ENCODE results near the gene TAS2R10. TPM values are rescaled to one million over a fixed set of nuclear protein-coding genes. Genes with fewer than 3 reads are reported as not detected.

Gene TAS2R10
- total RNA-seq, 1 donor from 2014 or later, result 0.69 TPM

- DNase-seq, result no peak
- Mint-ChIP-seq H3K27ac (ENCODE audit: unreplicated experiment) (no peak overlapping the region), H3K4me3 (ENCODE audit: unreplicated experiment) (no peak overlapping the region), H3K27me3 (ENCODE audit: unreplicated experiment) (no peaks in the 10 kb centered on the region), H3K9me3 (ENCODE audit: unreplicated experiment) (no peaks in the 10 kb centered on the region), H3K4me1 (ENCODE audit: low read depth, unreplicated experiment) (no peaks in the 10 kb centered on the region), H3K36me3 (ENCODE audit: unreplicated experiment) (no peaks in the 10 kb centered on the region)
- TF ChIP-seq CTCF (IDR thresholded peaks at IDR 0.05; ENCODE audit: partially characterized antibody, unreplicated experiment), result no peak
Observed at GRCh38 chr12:10811883-10812536, 14.1 kb downstream of the TAS2R10 start.

GRCh38 chr12:10810068-10810467, 16.1 kb downstream of the TAS2R10 start, which contains the start of gene TAS2R9:
Gene TAS2R9 (minus strand): TSS chr12:10810168. CDS start chr12:10810075, 93 bp downstream.
- TF ChIP-seq CTCF (IDR thresholded peaks at IDR 0.05; ENCODE audit: partially characterized antibody, unreplicated experiment), result no peak
- Mint-ChIP-seq H3K4me3 (ENCODE audit: unreplicated experiment) (no peak within 1 kb of the TSS), H3K27me3 (ENCODE audit: unreplicated experiment) (no peaks in the 10 kb centered on the region), H3K27ac (ENCODE audit: unreplicated experiment) (no peak within 1 kb of the TSS), H3K9me3 (ENCODE audit: unreplicated experiment) (no peaks in the 10 kb centered on the region), H3K4me1 (ENCODE audit: low read depth, unreplicated experiment) (no peaks in the 10 kb centered on the region), H3K36me3 (ENCODE audit: unreplicated experiment) (no peaks in the 10 kb centered on the region)
- DNase-seq, result no peak

GRCh38 chr12:10807186-10807585, 19.0 kb downstream of the TAS2R10 start, which contains the start of gene TAS2R8:
Gene TAS2R8 (minus strand): TSS chr12:10807286. CDS start chr12:10806980, 306 bp downstream.
- H3K4me1 Mint-ChIP-seq (ENCODE audit: low read depth, unreplicated experiment), result no peaks in the 10 kb centered on the region
- no peak for TF ChIP-seq CTCF (IDR thresholded peaks at IDR 0.05; ENCODE audit: partially characterized antibody, unreplicated experiment)
- no peaks in the 10 kb centered on the region for H3K36me3 Mint-ChIP-seq (ENCODE audit: unreplicated experiment)
- H3K4me3 Mint-ChIP-seq (ENCODE audit: unreplicated experiment), result no peak within 1 kb of the TSS
- H3K27ac Mint-ChIP-seq (ENCODE audit: unreplicated experiment), result no peak within 1 kb of the TSS
- no peaks in the 10 kb centered on the region for H3K27me3 Mint-ChIP-seq (ENCODE audit: unreplicated experiment)
- no peak for DNase-seq
- no peaks in the 10 kb centered on the region for H3K9me3 Mint-ChIP-seq (ENCODE audit: unreplicated experiment)

GRCh38 chr12:10802587-10802986, 23.6 kb downstream of the TAS2R10 start, which contains the start of gene TAS2R7:
Gene TAS2R7 (minus strand): TSS chr12:10802627. CDS start chr12:10802570, 57 bp downstream.
- H3K4me3 Mint-ChIP-seq (ENCODE audit: unreplicated experiment), result no peak within 1 kb of the TSS
- H3K4me1 Mint-ChIP-seq (ENCODE audit: low read depth, unreplicated experiment), result no peaks in the 10 kb centered on the region
- TF ChIP-seq CTCF (IDR thresholded peaks at IDR 0.05; ENCODE audit: partially characterized antibody, unreplicated experiment), result no peak
- DNase-seq, result no peak
- H3K9me3 Mint-ChIP-seq (ENCODE audit: unreplicated experiment), result peaks cover 1% of the 10 kb centered on the region
- no peak within 1 kb of the TSS for H3K27ac Mint-ChIP-seq (ENCODE audit: unreplicated experiment)
- H3K36me3 Mint-ChIP-seq (ENCODE audit: unreplicated experiment), result no peaks in the 10 kb centered on the region
- H3K27me3 Mint-ChIP-seq (ENCODE audit: unreplicated experiment), result no peaks in the 10 kb centered on the region

GRCh38 chr12:10801741-10802140, 24.4 kb downstream of the TAS2R10 start:
- H3K9me3 Mint-ChIP-seq (ENCODE audit: unreplicated experiment), result peaks cover 1% of the 10 kb centered on the region
- TF ChIP-seq CTCF (IDR thresholded peaks at IDR 0.05; ENCODE audit: partially characterized antibody, unreplicated experiment), result no peak
- no peak overlapping the region for H3K27ac Mint-ChIP-seq (ENCODE audit: unreplicated experiment)
- H3K4me3 Mint-ChIP-seq (ENCODE audit: unreplicated experiment), result no peak overlapping the region
- H3K4me1 Mint-ChIP-seq (ENCODE audit: low read depth, unreplicated experiment), result no peaks in the 10 kb centered on the region
- DNase-seq, result no peak
- H3K36me3 Mint-ChIP-seq (ENCODE audit: unreplicated experiment), result no peaks in the 10 kb centered on the region
- no peaks in the 10 kb centered on the region for H3K27me3 Mint-ChIP-seq (ENCODE audit: unreplicated experiment)
